Fibroblast of pulmonary artery (primary cell): ENCODE data around the gene CCDC88C.

Experiments used
- DNase-seq: peaks from one replicate; pipeline ENCODE4 v3.0.0-alpha.2; 2010; ENCODE audit warnings: low read depth
- H3K4me3 ChIP-seq: replicated peaks from 2 replicates; pipeline ENCODE4 v1.5.1; 2011; ENCODE audit warnings: low read depth, mild to moderate bottlenecking, control low read depth, low read length, moderate library complexity
- TF ChIP-seq, protein P1 (sequence below): IDR thresholded peaks from 2 replicates; pipeline ENCODE4 v1.5.1; 2011; ENCODE audit warnings: mild to moderate bottlenecking, control low read depth, low read length, inconsistent platforms; ENCODE audit errors: missing control alignments

CCDC88C gene

DNA sequence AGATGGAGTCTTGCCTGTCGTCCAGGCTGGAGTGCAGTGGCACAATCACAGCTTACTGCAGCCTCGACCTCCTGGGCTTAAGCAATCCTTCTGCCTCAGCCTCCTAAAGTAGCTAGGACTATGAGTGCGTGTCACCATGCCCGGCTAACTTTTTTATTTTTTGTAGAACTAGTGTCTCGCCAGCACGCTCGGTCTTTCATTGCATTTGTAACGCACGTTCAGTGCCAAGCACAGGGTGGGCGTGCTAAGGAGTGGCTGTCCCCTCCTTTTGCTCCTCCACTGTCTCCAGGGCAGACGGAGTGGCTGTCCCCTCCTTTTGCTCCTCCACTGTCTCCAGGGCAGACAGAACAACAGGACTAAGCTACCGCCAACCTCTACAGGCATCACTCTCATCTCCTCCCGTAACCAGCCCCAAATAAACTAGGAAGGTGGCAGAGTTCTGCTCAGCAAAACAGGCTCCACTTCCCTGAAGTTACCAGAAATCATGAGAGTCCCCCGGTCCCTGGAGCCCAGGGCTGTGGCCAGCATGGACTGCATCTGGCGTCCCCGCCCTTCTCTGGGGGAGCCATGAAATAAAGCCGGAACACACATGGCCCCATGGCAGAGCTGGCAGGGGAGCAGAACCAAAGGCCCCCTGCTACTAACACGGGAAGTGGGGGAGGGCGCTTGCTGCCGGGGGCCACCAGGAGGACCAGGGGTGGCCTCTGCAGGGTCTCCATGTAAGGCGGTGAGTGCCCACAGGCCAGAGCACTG, 60.2 kb downstream of the CCDC88C start:
- no peak overlapping the region for H3K4me3 ChIP-seq
- TF ChIP-seq, protein P1, sequence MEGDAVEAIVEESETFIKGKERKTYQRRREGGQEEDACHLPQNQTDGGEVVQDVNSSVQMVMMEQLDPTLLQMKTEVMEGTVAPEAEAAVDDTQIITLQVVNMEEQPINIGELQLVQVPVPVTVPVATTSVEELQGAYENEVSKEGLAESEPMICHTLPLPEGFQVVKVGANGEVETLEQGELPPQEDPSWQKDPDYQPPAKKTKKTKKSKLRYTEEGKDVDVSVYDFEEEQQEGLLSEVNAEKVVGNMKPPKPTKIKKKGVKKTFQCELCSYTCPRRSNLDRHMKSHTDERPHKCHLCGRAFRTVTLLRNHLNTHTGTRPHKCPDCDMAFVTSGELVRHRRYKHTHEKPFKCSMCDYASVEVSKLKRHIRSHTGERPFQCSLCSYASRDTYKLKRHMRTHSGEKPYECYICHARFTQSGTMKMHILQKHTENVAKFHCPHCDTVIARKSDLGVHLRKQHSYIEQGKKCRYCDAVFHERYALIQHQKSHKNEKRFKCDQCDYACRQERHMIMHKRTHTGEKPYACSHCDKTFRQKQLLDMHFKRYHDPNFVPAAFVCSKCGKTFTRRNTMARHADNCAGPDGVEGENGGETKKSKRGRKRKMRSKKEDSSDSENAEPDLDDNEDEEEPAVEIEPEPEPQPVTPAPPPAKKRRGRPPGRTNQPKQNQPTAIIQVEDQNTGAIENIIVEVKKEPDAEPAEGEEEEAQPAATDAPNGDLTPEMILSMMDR, result no peak
- DNase-seq, result no peak

DNA sequence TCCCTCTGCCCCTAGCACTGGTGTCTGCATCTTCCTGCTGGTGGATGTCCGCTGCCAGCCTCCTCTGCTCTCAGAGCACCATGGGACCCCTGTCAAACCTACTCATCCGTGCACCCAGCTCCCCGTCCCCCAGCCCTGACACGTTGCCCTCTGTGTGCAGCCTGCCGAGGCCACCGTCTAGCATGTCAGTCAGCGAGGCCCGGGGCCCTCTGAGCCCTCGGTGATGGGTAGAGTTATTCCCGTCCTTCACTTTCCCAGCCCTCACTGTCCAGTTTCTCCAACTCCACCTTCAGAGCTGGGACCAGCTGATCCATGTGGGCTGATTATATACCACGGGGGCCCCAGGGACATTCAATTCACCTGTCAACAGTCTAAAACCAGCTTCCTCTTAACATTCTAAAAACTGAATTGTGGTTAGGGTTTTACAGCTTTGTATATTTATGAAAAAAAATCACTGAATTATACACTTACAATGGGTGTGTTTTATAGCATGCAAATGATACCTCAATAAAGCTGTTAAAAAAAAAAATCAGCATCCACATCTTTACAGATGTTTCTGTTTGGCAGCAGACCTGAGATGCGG, 61.3 kb downstream of the CCDC88C start:
- no peak for DNase-seq
- H3K4me3 ChIP-seq, result no peak overlapping the region
- TF ChIP-seq, protein P1, result no peak

DNA sequence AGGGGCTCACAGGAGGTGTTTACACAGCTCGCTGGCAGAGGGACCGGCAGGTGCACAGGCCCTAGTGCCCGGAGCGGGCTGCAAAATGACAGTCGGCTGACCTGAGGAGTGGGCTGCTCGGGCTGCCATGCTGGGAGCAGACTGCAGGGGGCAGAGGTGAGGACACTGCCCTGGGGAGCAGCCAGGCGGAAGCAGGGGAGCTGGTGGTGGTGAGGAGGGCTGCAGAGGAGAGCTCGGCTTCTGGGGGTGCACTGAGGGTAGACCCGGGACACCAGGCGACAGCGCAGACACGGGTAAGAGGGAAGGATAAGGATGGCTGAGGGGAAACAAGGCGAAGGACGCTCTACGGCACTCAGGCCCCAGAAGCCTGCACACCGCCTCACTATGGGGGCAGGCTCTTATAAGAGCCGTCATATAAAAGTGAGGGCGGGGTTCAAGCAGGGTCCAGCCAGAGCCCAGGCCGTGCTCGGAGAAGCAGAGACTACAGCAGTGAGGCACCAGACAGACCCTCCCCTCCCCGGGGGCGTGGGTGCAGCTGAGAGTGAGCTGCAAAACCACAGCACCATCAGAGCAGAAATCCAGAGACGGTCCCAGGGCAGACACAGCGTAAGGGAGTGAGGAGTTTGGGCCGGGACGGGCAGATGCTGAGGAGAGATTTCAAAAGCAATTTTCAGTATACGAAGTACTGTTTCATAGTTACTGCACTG, 62.5 kb downstream of the CCDC88C start:
- no peak for DNase-seq
- TF ChIP-seq, protein P1, result peak; percentile 13
- H3K4me3 ChIP-seq, result no peak overlapping the region

DNA sequence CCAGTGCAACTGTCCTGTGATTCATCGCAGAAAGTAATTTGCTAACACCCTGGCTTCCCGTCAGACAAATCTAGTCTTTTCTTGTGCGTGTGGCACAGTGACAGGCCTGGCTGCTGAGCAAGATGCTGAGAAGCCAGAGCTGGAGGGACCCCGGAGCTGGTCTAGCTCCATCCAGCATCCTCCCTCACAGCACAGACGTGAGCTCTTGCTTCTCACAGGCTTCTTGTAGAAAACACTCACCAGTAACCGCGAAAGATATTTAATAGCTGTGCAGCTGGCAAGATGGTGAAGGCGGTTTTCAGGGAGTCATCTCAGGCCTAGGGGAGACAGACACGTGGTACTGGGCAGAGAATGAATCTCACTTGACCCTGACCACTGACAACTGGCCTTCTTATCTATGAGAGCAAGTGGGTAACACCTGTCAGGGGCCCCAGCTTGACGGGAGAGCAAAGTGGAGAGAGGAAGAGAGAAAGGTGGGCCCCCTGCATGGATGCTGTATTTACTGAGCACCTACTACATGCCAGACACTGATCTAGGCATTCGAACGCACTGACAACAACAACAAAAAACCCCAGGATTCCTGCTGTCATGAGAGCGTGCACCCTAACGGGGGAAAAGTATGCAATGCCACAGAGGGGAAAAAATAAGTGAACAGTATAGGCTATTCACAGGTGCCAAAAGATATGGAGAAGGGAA, 63.3 kb downstream of the CCDC88C start:
- H3K4me3 ChIP-seq, result no peak overlapping the region
- TF ChIP-seq, protein P1, result no peak
- peak; percentile 34 for DNase-seq

DNA sequence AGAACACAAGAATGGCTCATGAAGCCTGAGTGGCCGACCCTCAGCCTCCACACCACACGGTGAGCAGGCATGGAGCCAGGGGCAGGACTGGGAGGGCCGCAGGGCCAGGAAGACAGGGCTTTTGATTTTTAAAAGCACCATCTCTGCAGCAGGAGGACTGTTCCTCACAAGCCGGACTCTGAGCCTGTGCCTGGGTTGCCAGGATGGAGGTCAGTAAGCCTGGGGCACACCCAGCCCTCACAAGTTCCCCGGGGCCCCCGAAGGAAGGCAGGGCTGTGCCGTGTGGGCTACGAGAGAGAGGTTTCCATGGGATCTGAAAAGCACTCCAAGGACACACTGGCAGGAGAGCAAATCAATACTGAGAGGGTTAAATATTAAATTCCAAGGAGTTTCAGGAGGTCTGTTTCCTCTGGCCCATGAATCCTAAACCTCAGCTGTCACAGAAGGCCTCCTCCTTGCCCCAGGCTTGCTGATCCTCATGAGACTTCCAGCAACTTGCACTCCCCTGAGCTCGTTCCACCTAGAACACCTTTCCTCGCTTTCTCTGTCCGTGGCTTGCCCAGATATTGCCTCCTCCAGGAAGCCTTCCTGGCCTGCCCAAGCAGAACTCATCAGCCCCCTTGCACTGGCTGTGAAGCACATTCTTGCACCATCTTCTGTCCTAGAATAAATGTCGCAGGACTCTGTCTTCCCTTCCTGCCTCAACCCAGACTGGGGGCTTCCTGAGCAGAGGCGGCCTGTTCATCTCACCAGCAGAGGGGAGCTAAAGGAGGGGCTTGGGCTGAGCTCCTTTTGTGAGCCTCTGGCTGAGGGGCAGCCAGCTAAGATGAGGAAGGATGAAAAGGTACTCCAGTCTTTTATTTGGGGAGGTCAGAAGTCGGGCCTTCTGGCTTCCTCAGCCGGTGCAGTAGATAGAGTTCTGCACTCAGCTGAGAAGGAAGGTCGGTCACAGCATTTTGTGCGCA, 64.6 kb downstream of the CCDC88C start:
- no peak overlapping the region for H3K4me3 ChIP-seq
- TF ChIP-seq, protein P1, result no peak
- DNase-seq, result no peak

GRCh38 chr14:91352053-91352452, 65.6 kb downstream of the CCDC88C start:
- no peak overlapping the region for H3K4me3 ChIP-seq
- DNase-seq, result peak; percentile 8
- TF ChIP-seq, protein P1, result no peak
